IMR-90 (cell line): ENCODE results near the gene COL17A1. TPM values are rescaled to one million over a fixed set of nuclear protein-coding genes. Genes with fewer than 3 reads are reported as not detected.

ENCODE experiments used
- ATAC-seq: fragments of 200-7000 bp; cut with Tn5 transposase; 2 replicates; pipeline ENCODE4 v1.9.1; 2020; ENCODE audit warnings: low read depth, mild to moderate bottlenecking, moderate library complexity
- BruUV-seq: library from RNA; stranded (reverse); fragments of 400-500 nt; replicated peaks from 2 replicates; lab custom pipeline; 2021; lab: Mats Ljungman, UMichigan
- CTCF ChIA-PET: fragments of 300-600 bp; formaldehyde crosslinking; extraction: SDS; loops from one replicate; lab custom pipeline; 2021; ENCODE audit warnings: antibody characterized with exemption; lab: Yijun Ruan, JAX
- POLR2A ChIA-PET: fragments of 300-600 bp; sonication (Branson Sonifier 250); formaldehyde crosslinking; loops from one replicate; lab custom pipeline; 2022; ENCODE audit warnings: antibody characterized with exemption; ENCODE audit not compliant: unreplicated experiment; lab: Charles Lee
- DNase-seq: peaks from one replicate; pipeline ENCODE4 v3.0.0; 2013
- H2AFZ ChIP-seq: replicated peaks from 2 replicates; pipeline ENCODE3; 2013; ENCODE audit warnings: low read length, mild to moderate bottlenecking; ENCODE audit not compliant: poor library complexity
- H2AK5ac ChIP-seq: 2 replicates; pipeline ENCODE4 v1.6.1; 2013; ENCODE audit warnings: low read depth, low read length, inconsistent platforms
- H2AK9ac ChIP-seq: replicated peaks from 2 replicates; pipeline ENCODE3; 2013; ENCODE audit warnings: mild to moderate bottlenecking, low read depth, low read length, moderate library complexity; ENCODE audit not compliant: poor library complexity
- H2BK120ac ChIP-seq: 2 replicates; pipeline ENCODE4 v1.6.1; 2013; ENCODE audit warnings: low read depth, low read length, inconsistent platforms
- H2BK15ac ChIP-seq: 3 replicates; pipeline ENCODE4 v1.6.1; 2013; ENCODE audit warnings: low read depth, low read length, inconsistent platforms
- H2BK20ac ChIP-seq: 2 replicates; pipeline ENCODE4 v1.6.1; 2013; ENCODE audit warnings: low read depth, mild to moderate bottlenecking, inconsistent platforms, low read length, moderate library complexity
- H2BK5ac ChIP-seq: 2 replicates; pipeline ENCODE4 v1.6.1; 2013; ENCODE audit warnings: mild to moderate bottlenecking, low read depth, low read length, inconsistent platforms; ENCODE audit not compliant: poor library complexity, severe bottlenecking
- H3K14ac ChIP-seq: replicated peaks from 2 replicates; pipeline ENCODE4 v1.6.1; 2013; ENCODE audit warnings: low read depth, low read length, inconsistent platforms
- H3K18ac ChIP-seq: 2 replicates; pipeline ENCODE4 v1.6.1; 2013; ENCODE audit warnings: low read depth, low read length, control low read depth
- H3K23ac ChIP-seq: 2 replicates; pipeline ENCODE4 v1.6.1; 2013; ENCODE audit warnings: low read depth, low read length, inconsistent platforms
- H3K27ac ChIP-seq: 2 replicates; pipeline ENCODE4 v1.5.1; 2013; ENCODE audit warnings: mild to moderate bottlenecking, control low read depth, low read length; ENCODE audit not compliant: insufficient read depth
- H3K27me3 ChIP-seq: 2 replicates; pipeline ENCODE4 v1.6.1; 2013; ENCODE audit warnings: low read length; ENCODE audit not compliant: control insufficient read depth, insufficient read depth
- H3K36me3 ChIP-seq: 2 replicates; pipeline ENCODE4 v1.6.1; 2013; ENCODE audit warnings: low read length, mixed read lengths; ENCODE audit not compliant: control insufficient read depth, insufficient read depth
- H3K4ac ChIP-seq: 2 replicates; pipeline ENCODE4 v1.6.1; 2013; ENCODE audit warnings: low read depth, low read length, inconsistent platforms
- H3K4me1 ChIP-seq: 2 replicates; pipeline ENCODE4 v1.6.1; 2013; ENCODE audit warnings: low read length, mixed read lengths; ENCODE audit not compliant: control insufficient read depth, insufficient read depth
- H3K4me2 ChIP-seq: 2 replicates; pipeline ENCODE4 v1.6.1; 2013; ENCODE audit warnings: low read depth, mild to moderate bottlenecking, control low read depth, low read length, moderate library complexity
- H3K4me3 ChIP-seq: 2 replicates; pipeline ENCODE4 v1.5.1; 2013; ENCODE audit warnings: low read depth, mild to moderate bottlenecking, control low read depth, low read length, moderate library complexity; ENCODE audit not compliant: insufficient read depth
- H3K56ac ChIP-seq: 2 replicates; pipeline ENCODE4 v1.6.1; 2013; ENCODE audit warnings: low read length, inconsistent platforms; ENCODE audit not compliant: insufficient read depth; ENCODE audit errors: extremely low read depth
- H3K79me1 ChIP-seq, 2 experiments: 2 replicates each; pipeline ENCODE4 v1.6.1; 2013; ENCODE audit warnings: low read length in 2 of 2, inconsistent platforms in 1 of 2, low read depth in 1 of 2
- H3K9ac ChIP-seq: 2 replicates; pipeline ENCODE4 v1.6.1; 2013; ENCODE audit warnings: low read depth, low read length, control low read depth
- H3K9me1 ChIP-seq: 2 replicates; pipeline ENCODE4 v1.6.1; 2013; ENCODE audit warnings: low read length, inconsistent platforms; ENCODE audit not compliant: insufficient read depth
- H3K9me3 ChIP-seq: 2 replicates; pipeline ENCODE4 v1.6.1; 2013; ENCODE audit warnings: low read length; ENCODE audit not compliant: control insufficient read depth, insufficient read depth
- H4K20me1 ChIP-seq: 2 replicates; pipeline ENCODE4 v1.6.1; 2013; ENCODE audit warnings: low read length, inconsistent platforms; ENCODE audit not compliant: insufficient read depth
- H4K5ac ChIP-seq: 2 replicates; pipeline ENCODE4 v1.6.1; 2013; ENCODE audit warnings: mild to moderate bottlenecking, low read depth, low read length, control low read depth
- H4K8ac ChIP-seq, 2 experiments: 2 replicates each; pipeline ENCODE4 v1.6.1; 2013; ENCODE audit warnings: low read depth in 2 of 2, low read length in 2 of 2, control low read depth in 1 of 2, inconsistent platforms in 1 of 2
- H4K91ac ChIP-seq: 2 replicates; pipeline ENCODE4 v1.6.1; 2013; ENCODE audit warnings: low read depth, low read length, inconsistent platforms; ENCODE audit not compliant: insufficient read depth
- BHLHE40 ChIP-seq: fragments of 150-350 bp; IDR thresholded peaks from 2 replicates; pipeline ENCODE4 v1.6.1; 2016; ENCODE audit warnings: mild to moderate bottlenecking, low read depth, low read length
- CEBPB ChIP-seq: IDR thresholded peaks from 2 replicates; pipeline ENCODE4 v1.6.1; 2012; ENCODE audit warnings: low read depth, low read length, improper control_type of control experiment
- CHD1 ChIP-seq: IDR thresholded peaks from 2 replicates; pipeline ENCODE4 v1.6.1; 2012; ENCODE audit warnings: low read depth, low read length, improper control_type of control experiment
- CTCF ChIP-seq: conservative IDR thresholded peaks from 2 replicates; pipeline ENCODE4 v1.5.1; 2012; ENCODE audit warnings: mild to moderate bottlenecking, low read depth, low read length, improper control_type of control experiment
- FOS ChIP-seq: fragments of 150-350 bp; IDR thresholded peaks from 2 replicates; pipeline ENCODE4 v1.6.1; 2016; ENCODE audit warnings: low read depth, low read length
- MAFK ChIP-seq: IDR thresholded peaks from 2 replicates; pipeline ENCODE4 v1.6.1; 2012; ENCODE audit warnings: low read depth, low read length, improper control_type of control experiment
- MAZ ChIP-seq: IDR thresholded peaks from 2 replicates; pipeline ENCODE4 v1.6.1; 2012; ENCODE audit warnings: low read depth, mild to moderate bottlenecking, low read length, improper control_type of control experiment, moderate library complexity, borderline replicate concordance
- MXI1 ChIP-seq: IDR thresholded peaks from 2 replicates; pipeline ENCODE4 v1.6.1; 2012; ENCODE audit warnings: low read depth, mild to moderate bottlenecking, low read length, moderate library complexity, borderline replicate concordance
- NFE2L2 ChIP-seq: fragments of 150-350 bp; IDR thresholded peaks from 2 replicates; pipeline ENCODE4 v1.6.1; 2016; ENCODE audit warnings: low read depth, mild to moderate bottlenecking, low read length
- POLR2A ChIP-seq: IDR thresholded peaks from 2 replicates; pipeline ENCODE4 v1.6.1; 2012; ENCODE audit warnings: mild to moderate bottlenecking, low read depth, low read length
- RAD21 ChIP-seq: IDR thresholded peaks from 2 replicates; pipeline ENCODE4 v1.6.1; 2012; ENCODE audit warnings: low read length, improper control_type of control experiment
- RCOR1 ChIP-seq: IDR thresholded peaks from 2 replicates; pipeline ENCODE4 v1.6.1; 2012; ENCODE audit warnings: mild to moderate bottlenecking, low read length, improper control_type of control experiment; ENCODE audit not compliant: insufficient replicate concordance
- SMC3 ChIP-seq: fragments of 150-350 bp; IDR thresholded peaks from 2 replicates; pipeline ENCODE4 v1.6.1; 2016; ENCODE audit warnings: low read depth, mild to moderate bottlenecking, antibody characterized with exemption, low read length, moderate library complexity
- WGBS, 2 experiments: methylation state at CpG; one replicate each; pipeline versions ENCODE4 v1.1.5 to v1.1.7; 2013; ENCODE audit warnings: missing lambda C conversion rate in 2 of 2; ENCODE audit not compliant: insufficient read length in 1 of 2; ENCODE audit errors: extremely low coverage in 2 of 2; 5-methylcytosine and 5-hydroxymethylcytosine counted together
- dilution Hi-C: fragments of 300-500 bp; cut with HindIII; formaldehyde crosslinking; loops from one replicate; pipeline ENCODE4 v1.14.3; 2018; ENCODE audit warnings: low sequenced_read_pairs; ENCODE audit not compliant: unreplicated experiment
- in situ Hi-C: fragments of 300-500 bp; cut with MboI; formaldehyde crosslinking; loops from 3 replicates; pipeline ENCODE4 v1.14.3; 2019; ENCODE audit warnings: low sequenced_read_pairs, inconsistent platforms, mixed read lengths
- intact Hi-C: fragments of 100-400 bp; cut with micrococcal nuclease; formaldehyde crosslinking; loops from 2 replicates; pipeline ENCODE4 v1.10.0; 2022
- polyA plus RNA-seq, 3 experiments: library from polyadenylated mRNA; depleted of rRNA; stranded (reverse); fragments of >200 nt; gene quantifications; 2 replicates each; pipeline ENCODE4 v1.2.3, GENCODE V29; 2012; ENCODE audit warnings: low replicate concordance in 1 of 3
- total RNA-seq: library from RNA; depleted of rRNA; stranded (reverse); fragments of >200 nt; gene quantifications from 2 replicates; pipeline ENCODE4 v1.2.3, GENCODE V29; 2012
- TF ChIP-seq, protein P1 (sequence below): fragments of 150-350 bp; IDR thresholded peaks from 2 replicates; pipeline ENCODE4 v1.6.1; 2016; ENCODE audit warnings: low read depth, mild to moderate bottlenecking, low read length, moderate library complexity, borderline replicate concordance
- TF ChIP-seq, protein P2 (sequence below): fragments of 150-350 bp; IDR thresholded peaks from 2 replicates; pipeline ENCODE4 v1.6.1; 2017; ENCODE audit warnings: mild to moderate bottlenecking, antibody characterized with exemption, low read length, low read depth

COL17A1 gene
- total and polyA plus RNA-seq, 2 of the 4 experiments (the other 2 are of a cell fraction): 0.14 to 0.18 TPM

DNA sequence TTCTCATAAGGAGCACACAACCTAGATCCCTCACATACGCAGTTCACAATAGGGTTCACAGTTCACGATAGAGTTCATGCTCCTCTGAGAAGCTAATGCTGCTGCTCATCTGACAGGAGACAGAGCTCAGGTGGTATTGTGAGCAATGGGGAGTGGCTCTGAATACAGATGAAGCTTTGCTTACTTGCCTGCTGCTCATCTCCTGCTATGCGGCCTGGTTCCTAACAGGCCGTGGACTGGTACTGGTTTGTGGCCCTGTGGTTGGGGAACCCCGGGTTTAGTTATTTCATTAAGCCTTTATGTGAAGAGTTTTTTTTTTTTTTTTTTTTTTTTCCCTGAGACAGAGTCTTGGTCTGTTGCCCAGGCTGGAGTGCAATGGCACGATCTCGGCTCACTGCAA lies 99.3 kb downstream of the COL17A1 start:
- Histone ChIP-seq H3K9me3 (no peaks in the 10 kb centered on the region), H2BK15ac (peak overlapping the region; percentile 8; the same call in 1 of the 3 replicates), H3K14ac (no peak overlapping the region), H4K91ac (no peak overlapping the region), H2AFZ (no peak overlapping the region), H3K18ac (peak overlapping the region; percentile 82), H2BK120ac (no peak overlapping the region), H3K27me3 (no peaks in the 10 kb centered on the region), H2BK20ac (no peak overlapping the region), H4K5ac (peak overlapping the region; percentile 16; the same call in 1 of the 2 replicates), H4K8ac (peak overlapping the region in 1 of 2 experiments; percentile 2; a peak in 1 of 4 replicates), H3K4ac (0 out of 2 replicates have a peak overlapping the region, but pooled peaks have one; percentile 5), H3K56ac (no peak overlapping the region), H3K4me3 (no peak overlapping the region), H3K27ac (peak overlapping the region; percentile 39; the same call in 1 of the 2 replicates), H2BK5ac (no peak overlapping the region), H4K20me1 (peaks cover 33% of the 10 kb centered on the region), H3K4me2 (peak overlapping the region; percentile 27; the same call in 1 of the 2 replicates), H3K4me1 (peaks cover 17% of the 10 kb centered on the region), H3K79me1 (peaks cover 20 to 64% of the 10 kb centered on the region in 2 experiments), H3K36me3 (no peaks in the 10 kb centered on the region), H2AK5ac (peak overlapping the region; percentile 32), H3K9me1 (peaks cover 18% of the 10 kb centered on the region), H2AK9ac (no peak overlapping the region), H3K23ac (no peak overlapping the region), H3K9ac (no peak overlapping the region)
- TF ChIP-seq BHLHE40 (no peak), RCOR1 (no peak), MAZ (no peak), RAD21 (no peak), NFE2L2 (no peak), MXI1 (no peak), SMC3 (no peak), MAFK (no peak), CEBPB (no peak), CHD1 (no peak), FOS (no peak), POLR2A (no peak), CTCF (no peak)
- TF ChIP-seq, protein P1, sequence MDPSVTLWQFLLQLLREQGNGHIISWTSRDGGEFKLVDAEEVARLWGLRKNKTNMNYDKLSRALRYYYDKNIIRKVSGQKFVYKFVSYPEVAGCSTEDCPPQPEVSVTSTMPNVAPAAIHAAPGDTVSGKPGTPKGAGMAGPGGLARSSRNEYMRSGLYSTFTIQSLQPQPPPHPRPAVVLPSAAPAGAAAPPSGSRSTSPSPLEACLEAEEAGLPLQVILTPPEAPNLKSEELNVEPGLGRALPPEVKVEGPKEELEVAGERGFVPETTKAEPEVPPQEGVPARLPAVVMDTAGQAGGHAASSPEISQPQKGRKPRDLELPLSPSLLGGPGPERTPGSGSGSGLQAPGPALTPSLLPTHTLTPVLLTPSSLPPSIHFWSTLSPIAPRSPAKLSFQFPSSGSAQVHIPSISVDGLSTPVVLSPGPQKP: no peak
- TF ChIP-seq, protein P2, sequence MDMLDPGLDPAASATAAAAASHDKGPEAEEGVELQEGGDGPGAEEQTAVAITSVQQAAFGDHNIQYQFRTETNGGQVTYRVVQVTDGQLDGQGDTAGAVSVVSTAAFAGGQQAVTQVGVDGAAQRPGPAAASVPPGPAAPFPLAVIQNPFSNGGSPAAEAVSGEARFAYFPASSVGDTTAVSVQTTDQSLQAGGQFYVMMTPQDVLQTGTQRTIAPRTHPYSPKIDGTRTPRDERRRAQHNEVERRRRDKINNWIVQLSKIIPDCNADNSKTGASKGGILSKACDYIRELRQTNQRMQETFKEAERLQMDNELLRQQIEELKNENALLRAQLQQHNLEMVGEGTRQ: no peak
- ATAC-seq (no peak), DNase-seq (no peak)
- BruUV-seq: no TSS peak
- no CpG with 5 or more reads among the region's 7 CpGs for WGBS, 2 experiments
- ChIA-PET POLR2A (interaction anchor here (0.6 kb wide), 1 partner anchor 316 kb away, joined by 5 read pairs; no protein-coding TSS in a partner anchor), CTCF (interaction anchor here (1.1 kb wide), 1 partner anchor 98 kb away, joined by 3 read pairs; no protein-coding TSS in a partner anchor)
- intact Hi-C loops: no loop called here
- dilution Hi-C loops: no loop called here
- in situ Hi-C loops: no loop called here
